Spleen (tissue), 11 donors: ENCODE data around the gene USP32. TPM values are rescaled to one million over a fixed set of nuclear protein-coding genes. Genes with fewer than 3 reads are reported as not detected.

ENCODE experiments used
- DNase-seq: peaks from one replicate; pipeline ENCODE4 v3.0.0-alpha.2; 2020
- H3K27ac ChIP-seq, 8 donors: fragments of 200-600 bp; sonication (generic) in 7 of 8; 1 replicate in 4 of 8; 2 replicates in 4 of 8; pipeline versions ENCODE4 v1.5.0 to v1.8.0; 2016 to 2021; ENCODE audit warnings: inconsistent platforms in 4 of 8, mild to moderate bottlenecking in 4 of 8, moderate library complexity in 1 of 8
- H3K27me3 ChIP-seq, 7 donors: fragments of 200-600 bp; sonication (generic) in 6 of 7; replicated peaks in 1 of 7; 1 replicate in 4 of 7; 2 replicates in 3 of 7; pipeline versions ENCODE4 v1.5.0 to v1.8.0; 2016 to 2021; ENCODE audit warnings: inconsistent platforms in 3 of 7, mild to moderate bottlenecking in 1 of 7
- H3K36me3 ChIP-seq, 6 donors: fragments of 200-600 bp; sonication (generic) in 5 of 6; 1 replicate in 4 of 6; 2 replicates in 2 of 6; pipeline versions ENCODE4 v1.5.0 to v1.8.0; 2016 to 2021; ENCODE audit warnings: inconsistent platforms in 2 of 6
- H3K4me1 ChIP-seq, 6 donors: fragments of 200-600 bp; sonication (generic) in 5 of 6; 1 replicate in 3 of 6; 2 replicates in 3 of 6; pipeline versions ENCODE4 v1.5.0 to v1.8.0; 2016 to 2021; ENCODE audit warnings: inconsistent platforms in 3 of 6
- H3K4me3 ChIP-seq, 8 donors: fragments of 200-600 bp; sonication (generic) in 7 of 8; 1 replicate in 4 of 8; 2 replicates in 4 of 8; pipeline versions ENCODE4 v1.5.0 to v1.8.0; 2016 to 2021; ENCODE audit warnings: inconsistent platforms in 4 of 8, mild to moderate bottlenecking in 4 of 8, moderate library complexity in 2 of 8
- H3K9me3 ChIP-seq, 8 donors: fragments of 200-600 bp; sonication (generic) in 7 of 8; 1 replicate in 4 of 8; 2 replicates in 4 of 8; pipeline versions ENCODE4 v1.5.0 to v1.8.0; 2016 to 2021; ENCODE audit warnings: inconsistent platforms in 4 of 8
- POLR2A ChIP-seq, 3 donors: fragments of 450-650 bp; IDR thresholded peaks; one replicate each; pipeline ENCODE4 v1.5.1; 2017; ENCODE audit warnings: antibody characterized with exemption in 3 of 3, mild to moderate bottlenecking in 1 of 3
- POLR2AphosphoS5 ChIP-seq, 3 donors: sonication (generic); formaldehyde crosslinking; IDR thresholded peaks; one replicate each; pipeline ENCODE4 v1.5.1; 2017; ENCODE audit warnings: antibody characterized with exemption in 3 of 3
- WGBS, 5 donors: extraction: QIAGEN DNeasy Blood & Tissue Kit in 3 of 5; methylation state at CpG; one replicate each; pipeline versions ENCODE4 v1.1.5 to v1.1.7; 2013 to 2018; 5-methylcytosine and 5-hydroxymethylcytosine counted together
- intact Hi-C: fragments of 100-400 bp; cut with DNase I; formaldehyde crosslinking; loops from one replicate; pipeline ENCODE4 v1.15.0; 2023; ENCODE audit warnings: low total_unique reads
- polyA plus RNA-seq, 3 donors: library from polyadenylated mRNA; stranded (reverse); fragments of 200-250 nt; gene quantifications; one replicate each; pipeline ENCODE4 v1.2.1, GENCODE V29; 2013
- total RNA-seq, 7 donors: library from RNA; depleted of rRNA in 3 of 7; stranded (reverse); fragments of >200 nt in 3 of 7; fragmentation: NEBNext Ultra II Directional in 4 of 7; extraction: Animal tissue kit (Norgen Biotek cat#: 25700) in 4 of 7; gene quantifications; one replicate each; pipeline versions ENCODE4 v1.1.0 to v1.2.1, GENCODE V29; 2016 to 2021
- TF ChIP-seq, protein P1 (sequence below), 11 experiments: fragments of 200-600 bp in 7 of 11; fragments of 450-650 bp in 4 of 11; sonication (generic) in 4 of 11; IDR thresholded peaks in 8 of 11; conservative IDR thresholded peaks in 3 of 11; 1 replicate in 7 of 11; 2 replicates in 4 of 11; pipeline versions ENCODE4 v1.4.0 to v1.8.0; 2016 to 2021; ENCODE audit warnings: antibody characterized with exemption in 11 of 11, inconsistent platforms in 4 of 11, mild to moderate bottlenecking in 1 of 11
- donor health status: healthy with polysubstance abuse.
- donor health status: DM: no; HTN: no; CAD: no; lungs with moderate emphysema.
- donor health status: DM: no; HTN: no; CAD: no.
- donor health status: Bipolar disorder and iron deficiency.
- donor health status: healthy.
- donor health status: DM: no; HTN: no; CAD: no.
- donor health status: DM: yes; HTN: yes; CAD: no.

USP32 gene
- total and polyA plus RNA-seq, 10 donors, result 7.3 to 115 (median 79.8) TPM

DNA sequence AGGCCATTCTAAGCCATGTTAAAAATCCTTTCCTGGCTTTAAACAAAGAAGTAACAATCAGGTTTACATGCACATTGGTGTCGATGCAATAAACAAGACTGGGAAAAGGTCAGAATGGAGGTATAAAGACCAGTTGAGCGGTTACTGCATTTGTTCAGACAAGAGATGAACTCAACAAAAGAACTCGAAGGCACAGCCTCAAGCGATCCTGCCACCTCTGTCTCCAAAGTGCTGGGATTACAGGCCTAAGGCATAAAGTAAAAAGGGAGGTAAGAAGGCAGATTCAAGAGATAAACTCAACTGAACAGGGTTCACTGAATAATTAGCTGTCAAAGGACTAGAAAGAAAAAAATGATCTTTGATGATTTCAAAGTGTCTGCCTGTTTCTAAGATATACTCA, 39.4 kb downstream of the USP32 start:
- Histone ChIP-seq H3K4me3 (no peak overlapping the region), H3K36me3 (peaks cover 0 to 10% (median 0%) of the 10 kb centered on the region in 6 donors), H3K27me3 (no peaks in the 10 kb centered on the region), H3K9me3 (no peaks in the 10 kb centered on the region), H3K27ac (no peak overlapping the region), H3K4me1 (peaks cover 0 to 53% (median 26%) of the 10 kb centered on the region in 6 donors)
- WGBS, 5 donors, result 92 to 99% (median 96%) methylated on average over 4 of the region's 4 CpGs
- TF ChIP-seq, protein P1, sequence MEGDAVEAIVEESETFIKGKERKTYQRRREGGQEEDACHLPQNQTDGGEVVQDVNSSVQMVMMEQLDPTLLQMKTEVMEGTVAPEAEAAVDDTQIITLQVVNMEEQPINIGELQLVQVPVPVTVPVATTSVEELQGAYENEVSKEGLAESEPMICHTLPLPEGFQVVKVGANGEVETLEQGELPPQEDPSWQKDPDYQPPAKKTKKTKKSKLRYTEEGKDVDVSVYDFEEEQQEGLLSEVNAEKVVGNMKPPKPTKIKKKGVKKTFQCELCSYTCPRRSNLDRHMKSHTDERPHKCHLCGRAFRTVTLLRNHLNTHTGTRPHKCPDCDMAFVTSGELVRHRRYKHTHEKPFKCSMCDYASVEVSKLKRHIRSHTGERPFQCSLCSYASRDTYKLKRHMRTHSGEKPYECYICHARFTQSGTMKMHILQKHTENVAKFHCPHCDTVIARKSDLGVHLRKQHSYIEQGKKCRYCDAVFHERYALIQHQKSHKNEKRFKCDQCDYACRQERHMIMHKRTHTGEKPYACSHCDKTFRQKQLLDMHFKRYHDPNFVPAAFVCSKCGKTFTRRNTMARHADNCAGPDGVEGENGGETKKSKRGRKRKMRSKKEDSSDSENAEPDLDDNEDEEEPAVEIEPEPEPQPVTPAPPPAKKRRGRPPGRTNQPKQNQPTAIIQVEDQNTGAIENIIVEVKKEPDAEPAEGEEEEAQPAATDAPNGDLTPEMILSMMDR (IDR thresholded peaks at IDR 0.05 in 8 of 11, conservative IDR thresholded peaks at IDR 0.05 in 3 of 11), result no peak
- TF ChIP-seq POLR2AphosphoS5 (IDR thresholded peaks at IDR 0.05) (no peak), POLR2A (IDR thresholded peaks at IDR 0.05) (no peak)
- no peak for DNase-seq
- intact Hi-C loops, result no loop called here

DNA sequence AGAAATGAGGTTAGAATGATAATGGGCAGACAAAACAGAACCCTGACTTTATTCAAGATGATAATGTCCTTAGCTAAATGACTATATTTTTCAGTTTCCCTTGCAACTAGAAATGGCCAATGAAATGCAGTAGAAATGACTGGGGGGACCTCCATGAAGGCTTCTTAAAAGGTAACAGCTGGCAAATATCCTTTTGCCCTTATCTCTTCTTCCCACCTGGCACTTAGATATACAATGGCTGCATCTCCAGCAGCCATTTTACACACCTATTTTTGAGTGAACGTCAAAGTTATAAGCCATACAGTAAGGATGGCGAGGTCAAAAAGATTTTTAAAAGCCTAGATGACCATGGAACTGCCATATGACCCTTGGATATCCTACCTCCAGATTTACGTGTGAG, 39.9 kb downstream of the USP32 start:
- peaks cover 0 to 48% (median 21%) of the 10 kb centered on the region in 6 donors for H3K4me1 ChIP-seq
- 94 to 97% (median 95%) methylated on average over 3 of the region's 3 CpGs for WGBS, 5 donors
- TF ChIP-seq POLR2A (IDR thresholded peaks at IDR 0.05) (no peak), POLR2AphosphoS5 (IDR thresholded peaks at IDR 0.05) (no peak)
- TF ChIP-seq, protein P1 (IDR thresholded peaks at IDR 0.05 in 8 of 11, conservative IDR thresholded peaks at IDR 0.05 in 3 of 11), result no peak
- H3K4me3 ChIP-seq, result no peak overlapping the region
- H3K27me3 ChIP-seq, result no peaks in the 10 kb centered on the region
- peaks cover 0 to 10% (median 0%) of the 10 kb centered on the region in 6 donors for H3K36me3 ChIP-seq
- no peak for DNase-seq
- intact Hi-C loops, result no loop called here
- no peaks in the 10 kb centered on the region for H3K9me3 ChIP-seq
- no peak overlapping the region for H3K27ac ChIP-seq

DNA sequence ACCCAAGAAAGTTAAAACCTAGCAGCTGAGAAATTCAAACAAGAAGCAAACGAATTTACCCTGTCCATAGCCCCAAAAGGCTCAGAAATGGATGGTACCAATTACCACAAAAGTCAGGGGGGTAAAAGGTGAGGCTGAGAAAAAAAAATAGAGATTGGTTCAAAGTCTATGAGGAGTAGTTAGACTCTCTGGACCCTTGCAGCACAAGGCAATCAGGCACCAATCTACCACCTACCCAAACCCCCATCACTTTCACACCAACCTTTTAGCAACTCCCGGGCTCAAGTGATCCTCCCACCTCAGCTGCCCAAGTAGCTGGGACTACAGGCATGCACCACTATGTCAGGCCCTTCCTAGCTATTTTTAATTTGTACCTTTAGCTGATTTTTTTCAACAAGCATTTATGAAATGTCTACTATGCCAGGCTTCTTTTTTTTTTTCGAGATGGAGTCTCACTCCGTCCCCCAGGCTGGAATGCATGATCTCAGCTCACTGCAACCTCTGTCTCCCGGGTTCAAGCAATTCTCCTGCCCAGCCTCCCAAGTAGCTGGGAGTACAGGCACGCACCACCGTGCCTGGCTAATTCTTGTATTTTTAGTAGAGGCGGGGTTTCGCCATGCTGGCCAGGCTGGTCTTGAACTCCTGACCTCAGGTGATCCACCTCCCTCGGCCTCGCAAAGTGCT, 40.8 kb downstream of the USP32 start:
- Histone ChIP-seq H3K4me3 (no peak overlapping the region), H3K36me3 (peaks cover 0 to 10% (median 0%) of the 10 kb centered on the region in 6 donors), H3K27me3 (no peaks in the 10 kb centered on the region), H3K9me3 (no peaks in the 10 kb centered on the region), H3K4me1 (peaks cover 0 to 39% (median 18%) of the 10 kb centered on the region in 6 donors), H3K27ac (no peak overlapping the region)
- no peak for TF ChIP-seq POLR2A (IDR thresholded peaks at IDR 0.05)
- TF ChIP-seq, protein P1 (IDR thresholded peaks at IDR 0.05 in 8 of 11, conservative IDR thresholded peaks at IDR 0.05 in 3 of 11), result no peak
- no peak for TF ChIP-seq POLR2AphosphoS5 (IDR thresholded peaks at IDR 0.05)
- intact Hi-C loops, result no loop called here
- 91 to 92% (median 91%) methylated on average over 11 of the region's 11 CpGs for WGBS, 5 donors
- DNase-seq, result no peak

DNA sequence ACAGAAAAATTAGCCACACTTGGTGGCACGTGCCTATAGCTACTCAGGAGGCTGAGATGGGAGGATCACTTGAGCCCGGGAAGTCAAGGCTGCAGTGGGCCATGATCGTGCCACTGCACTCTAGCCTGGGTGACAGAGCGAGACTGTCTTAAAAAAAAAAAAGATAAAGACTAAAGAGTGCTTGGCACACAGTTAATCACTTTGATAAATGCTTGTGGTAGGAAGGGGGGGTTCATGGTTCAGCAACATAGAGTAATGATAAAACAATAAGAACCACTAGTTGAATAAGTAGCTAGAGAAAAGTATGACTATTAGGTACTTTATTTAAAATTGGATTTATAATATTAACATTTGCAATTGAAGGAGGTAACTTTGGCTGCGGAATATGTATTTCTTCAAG, 43.3 kb downstream of the USP32 start:
- Histone ChIP-seq H3K4me1 (peaks cover 0 to 14% (median 2%) of the 10 kb centered on the region in 6 donors), H3K36me3 (peaks cover 0 to 29% (median 15%) of the 10 kb centered on the region in 6 donors), H3K27me3 (no peaks in the 10 kb centered on the region), H3K4me3 (no peak overlapping the region), H3K9me3 (no peaks in the 10 kb centered on the region), H3K27ac (no peak overlapping the region)
- TF ChIP-seq, protein P1 (IDR thresholded peaks at IDR 0.05 in 8 of 11, conservative IDR thresholded peaks at IDR 0.05 in 3 of 11), result no peak
- TF ChIP-seq POLR2A (IDR thresholded peaks at IDR 0.05) (no peak), POLR2AphosphoS5 (IDR thresholded peaks at IDR 0.05) (no peak)
- intact Hi-C loops, result no loop called here
- WGBS, 5 donors, result 96 to 100% (median 97%) methylated on average over 5 of the region's 5 CpGs
- no peak for DNase-seq
